NCI-H345 treated with DMSO at 0.1 percent for 48 hours (cell line): Measurements from ENCODE around the gene GALNT18.

Experiments used
- DNase-seq: peaks from one replicate; lab custom pipeline; 2025; ENCODE audit not compliant: unreplicated experiment; lab: John Stamatoyannopoulos, UW

The GALNT18 gene

GRCh38 chr11:11621573-11622339 lies at the start of gene GALNT18:
Gene GALNT18, minus strand, starts transcription at chr11:11622005.
- DNase-seq, result peak; percentile 86

- no peak for DNase-seq
These were observed 48.8 kb upstream of the GALNT18 start for GRCh38 chr11:11670574-11670973.

GRCh38 chr11:11669233-11669846 lies 47.5 kb upstream of the GALNT18 start:
- no peak for DNase-seq

DNA sequence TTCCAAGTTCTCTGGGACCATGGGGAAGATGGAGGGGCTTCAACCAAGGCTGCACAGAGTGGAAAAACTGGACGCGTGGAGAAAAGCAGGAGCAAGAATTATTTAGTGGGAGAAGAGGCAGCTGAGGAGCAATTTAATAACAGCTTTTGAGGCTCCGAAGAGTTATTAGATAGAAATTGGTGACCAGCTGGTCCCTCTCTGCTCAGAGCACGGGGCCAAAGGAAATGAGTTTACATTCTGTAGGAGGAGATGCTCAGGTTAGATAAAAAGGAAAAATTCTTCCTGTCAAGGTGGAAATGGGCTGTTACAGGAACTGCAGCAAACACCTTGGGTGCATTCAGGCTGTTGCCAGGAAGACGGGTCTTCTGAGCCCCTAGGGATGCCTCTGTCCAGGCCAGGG lies 47.0 kb upstream of the GALNT18 start:
- DNase-seq, result no peak

- DNase-seq, result no peak
These were observed 46.5 kb upstream of the GALNT18 start for GRCh38 chr11:11668274-11668673.

GRCh38 chr11:11667056-11667455 lies 45.3 kb upstream of the GALNT18 start:
- DNase-seq, result no peak

DNA sequence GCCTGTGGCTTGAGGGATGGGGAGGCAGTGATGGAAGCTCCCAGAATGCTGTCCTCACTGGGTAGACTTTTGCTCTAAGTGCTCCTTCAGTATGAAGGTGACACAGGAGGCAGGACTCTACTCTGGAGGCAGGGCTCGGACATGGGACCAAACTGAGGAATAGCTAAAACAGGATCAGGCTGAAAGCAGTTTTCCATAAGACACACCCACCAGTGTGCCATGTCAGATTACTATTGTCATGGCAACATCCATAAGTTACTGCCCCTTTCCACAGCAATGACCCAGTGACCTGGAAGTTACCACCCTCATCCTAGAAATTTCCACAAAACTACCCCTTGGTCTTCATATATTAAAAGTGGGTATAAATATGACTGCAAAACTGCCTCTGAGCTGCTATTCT lies 43.6 kb upstream of the GALNT18 start:
- no peak for DNase-seq

- no peak for DNase-seq
These were observed 42.1 kb upstream of the GALNT18 start for GRCh38 chr11:11663907-11664306.

DNA sequence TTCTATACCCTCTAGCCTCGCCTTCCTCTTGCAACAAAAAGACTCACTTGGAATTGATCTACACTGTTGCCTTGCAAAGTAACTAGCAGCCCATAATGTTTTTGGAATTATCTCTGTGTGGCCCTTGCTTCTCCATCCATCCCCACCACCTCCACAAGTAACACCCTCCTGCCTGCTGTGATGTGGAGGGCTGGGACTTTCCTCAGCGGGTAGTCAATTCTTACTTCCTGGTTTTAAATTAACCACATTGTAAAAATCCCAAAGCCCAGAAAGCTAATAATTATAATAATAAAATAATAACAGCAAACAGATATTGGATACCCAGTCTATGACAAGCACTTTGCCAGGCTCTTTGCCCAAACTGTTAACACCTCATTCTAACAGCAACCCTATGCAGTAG lies 40.8 kb upstream of the GALNT18 start:
- no peak for DNase-seq

DNA sequence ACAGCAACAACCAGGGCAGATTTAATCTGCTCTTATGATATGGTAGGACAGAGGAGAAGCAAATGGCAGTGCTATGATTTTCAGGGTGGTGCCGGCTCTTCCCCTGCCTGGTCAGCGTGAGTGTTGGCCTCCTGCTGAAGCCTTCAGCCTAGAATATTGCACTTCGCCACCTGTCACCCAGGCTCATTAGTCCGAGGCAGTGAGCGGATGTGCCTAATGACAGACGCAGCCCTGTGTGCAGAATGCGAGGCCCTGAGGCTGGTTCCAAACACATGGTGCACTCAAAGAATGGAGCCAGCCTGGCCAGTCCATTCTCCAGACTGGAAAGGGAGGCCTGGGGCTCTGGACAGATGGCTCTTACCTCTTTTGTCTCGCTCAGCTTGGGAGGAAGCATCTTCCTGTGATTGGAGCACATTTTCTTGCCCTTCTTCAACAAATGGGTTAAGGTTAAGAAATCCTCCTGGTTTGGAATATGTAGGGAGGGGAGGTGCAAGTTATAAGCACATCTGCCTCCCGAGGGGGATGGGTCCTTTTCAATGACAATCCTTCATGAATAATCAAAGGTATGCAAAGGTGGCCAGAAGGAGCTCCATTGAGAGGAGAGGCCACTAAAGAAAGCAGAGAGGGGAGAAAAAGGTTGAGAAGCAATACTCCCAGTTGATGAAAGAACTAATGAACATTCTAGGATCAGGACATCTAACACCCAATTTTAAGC lies 39.7 kb upstream of the GALNT18 start:
- no peak for DNase-seq

- DNase-seq, result no peak
These were observed 38.5 kb upstream of the GALNT18 start for GRCh38 chr11:11660363-11660740.

DNA sequence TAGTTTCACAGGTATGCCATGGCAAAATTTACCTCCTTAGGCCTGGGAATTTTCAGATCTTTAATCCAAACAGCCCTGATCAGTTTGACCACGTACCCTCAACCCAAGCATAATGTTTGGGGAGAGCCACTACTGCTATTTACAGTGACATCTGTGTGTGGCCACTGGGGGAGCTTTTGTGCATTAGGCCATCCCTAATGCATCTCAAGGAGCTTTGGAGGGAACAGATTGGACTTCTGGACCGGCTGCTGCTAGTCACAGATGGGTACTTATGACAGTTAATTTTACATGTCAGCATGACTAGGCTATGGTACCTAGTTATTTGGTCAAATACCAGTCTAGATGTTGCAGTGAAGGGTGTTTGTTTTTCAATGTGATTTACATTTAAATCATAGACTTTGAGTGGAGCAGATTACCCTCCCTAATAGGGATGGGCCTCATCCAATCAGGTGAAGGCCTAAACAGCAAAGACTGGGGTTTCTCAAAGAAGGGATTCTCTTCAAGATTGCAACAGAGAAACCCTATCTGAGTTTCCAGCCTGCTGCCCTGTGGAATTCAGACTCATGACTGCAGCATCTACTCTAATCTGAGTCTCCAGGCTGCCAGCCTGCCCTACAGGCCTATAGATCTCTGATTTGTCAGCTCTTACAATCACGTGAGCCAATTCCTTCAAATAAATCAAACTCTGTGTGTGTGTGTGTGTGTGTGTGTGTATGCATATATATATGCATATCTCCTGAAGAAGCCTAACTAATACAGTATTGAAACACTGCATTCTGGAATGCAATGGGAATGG lies 38.0 kb upstream of the GALNT18 start:
- no peak for DNase-seq

GRCh38 chr11:11657218-11657955 lies 35.6 kb upstream of the GALNT18 start:
- DNase-seq, result no peak

- no peak for DNase-seq
These were observed 19.8 kb upstream of the GALNT18 start for GRCh38 chr11:11641581-11641980.

- no peak for DNase-seq
These were observed 19.2 kb upstream of the GALNT18 start for GRCh38 chr11:11640996-11641395.

DNA sequence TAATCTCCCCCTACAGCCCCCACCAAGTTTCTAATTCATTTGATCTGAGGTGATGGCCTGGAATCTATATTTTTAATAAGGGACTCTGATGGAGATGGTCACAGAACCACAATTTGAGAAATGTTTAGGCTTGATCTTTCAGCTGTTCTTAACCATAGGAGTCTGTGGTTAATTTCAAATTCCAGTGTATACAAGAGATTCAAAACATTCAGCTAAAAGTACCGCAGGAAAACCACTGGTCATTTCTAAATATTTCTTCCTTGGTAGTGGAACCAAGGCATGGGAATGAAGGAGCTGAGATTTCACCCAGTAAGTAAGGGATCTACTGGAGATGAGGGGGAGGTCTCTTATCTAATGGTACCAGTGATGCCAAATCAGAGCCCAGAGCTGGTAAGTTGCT lies 18.3 kb upstream of the GALNT18 start:
- DNase-seq, result no peak

GRCh38 chr11:11636671-11637070 lies 14.9 kb upstream of the GALNT18 start:
- DNase-seq, result no peak

- no peak for DNase-seq
These were observed 13.6 kb upstream of the GALNT18 start for GRCh38 chr11:11635443-11635842.

DNA sequence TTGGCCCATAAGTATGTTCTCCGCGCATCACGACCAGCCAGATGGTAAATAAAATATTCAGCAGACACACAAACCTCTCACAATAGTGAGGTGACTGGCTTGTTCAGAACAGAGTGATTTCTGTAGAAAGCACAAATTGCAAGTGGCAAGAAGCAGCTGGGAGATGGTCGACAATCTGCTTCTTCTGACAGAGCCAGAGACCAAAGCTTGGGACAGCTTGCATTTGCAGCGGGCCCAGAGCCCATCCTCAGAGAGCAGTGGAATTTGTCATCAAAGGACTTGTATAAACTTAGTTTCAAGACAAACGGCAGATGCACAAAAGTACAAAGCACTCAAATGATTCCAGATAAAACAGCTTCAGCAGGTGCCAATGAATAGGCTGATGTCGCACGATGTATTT lies 7.6 kb upstream of the GALNT18 start:
- DNase-seq, result no peak

DNA sequence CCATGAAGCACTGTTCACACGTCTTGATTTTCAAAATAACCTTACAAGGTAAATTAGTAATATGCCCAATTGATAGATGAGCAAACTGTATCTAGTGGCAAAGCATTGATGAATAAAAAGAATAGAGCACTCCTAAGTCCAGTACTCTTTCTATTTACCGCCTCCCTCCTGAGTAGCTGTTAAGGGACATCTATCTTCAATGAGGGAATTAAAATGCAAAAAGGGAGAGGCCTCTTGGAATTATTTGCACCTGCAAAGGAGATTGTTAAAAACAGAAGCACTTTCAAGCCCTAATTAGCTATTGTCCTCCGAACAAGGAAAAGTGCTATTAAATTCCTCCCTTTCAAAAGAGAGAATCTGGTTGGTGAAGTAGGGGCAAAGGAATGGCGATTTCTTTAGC lies 6.8 kb upstream of the GALNT18 start:
- DNase-seq, result no peak

DNA sequence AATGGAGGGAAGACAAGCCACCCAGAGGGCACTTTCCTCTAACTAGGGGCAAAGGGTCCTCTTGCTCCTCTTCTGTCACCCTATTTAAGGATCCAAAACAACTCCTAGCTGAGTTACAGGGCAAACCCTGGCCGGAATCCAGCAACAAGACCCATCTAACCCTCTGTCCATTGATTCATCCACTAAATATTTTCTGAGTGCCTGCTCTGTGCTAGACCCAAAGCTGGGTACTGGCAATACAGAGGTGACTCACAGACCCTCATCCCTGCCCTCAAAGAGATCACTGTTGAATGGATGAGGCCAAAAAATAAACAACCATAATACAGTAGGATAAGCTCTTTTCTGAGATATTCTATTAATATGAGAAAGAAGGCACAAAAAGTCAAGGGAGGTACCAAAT lies 4.3 kb upstream of the GALNT18 start:
- no peak for DNase-seq
